ENCODE measurements around the gene C1QTNF9B.
A peak's percentile ranks its signal among the peaks of the same experiment; 100 is the strongest.

C1QTNF9B gene

DNA sequence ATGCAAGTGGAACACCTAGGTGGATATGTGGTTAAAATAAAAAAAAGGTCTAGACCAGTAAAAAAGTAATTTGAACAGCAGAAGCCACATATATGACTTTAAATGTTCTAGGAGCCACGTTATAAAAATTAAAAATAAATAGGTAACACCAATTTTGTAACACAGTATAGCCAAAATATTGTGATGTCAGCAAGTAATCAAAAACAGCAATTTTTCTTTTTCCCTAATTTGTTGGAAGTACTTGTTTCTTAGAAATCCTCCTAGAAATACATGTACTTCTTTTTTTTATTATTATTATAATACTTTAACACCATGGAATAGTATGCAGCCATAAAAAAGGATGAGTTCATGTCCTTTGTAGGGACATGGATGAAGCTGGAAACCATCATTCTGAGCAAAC, 25.7 kb upstream of the C1QTNF9B start:
- no peaks in the 10 kb centered on the region for H3K79me2 ChIP-seq (ENCODE audit: insufficient read depth, low read length)
- DNase-seq (no peak), ATAC-seq (ENCODE audit: insufficient read depth, low read depth) (no peak)
- no peaks in the 10 kb centered on the region for H3K9me3 ChIP-seq (ENCODE audit: insufficient read depth, low read length, severe bottlenecking)
- H3K27ac ChIP-seq (ENCODE audit: low read length), result no peak overlapping the region
- H2AFZ ChIP-seq (ENCODE audit: low read depth, low read length), result no peak overlapping the region
- H3K4me1 ChIP-seq (ENCODE audit: insufficient read depth, low read length), result no peaks in the 10 kb centered on the region
- H3K4me2 ChIP-seq (ENCODE audit: insufficient read depth, low read length), result no peak overlapping the region
- no peak overlapping the region for H3K4me3 ChIP-seq (ENCODE audit: low read depth in 1 of 2, low read length in 2 of 2)
- peaks cover 19% of the 10 kb centered on the region for H3K27me3 ChIP-seq (ENCODE audit: insufficient read depth, low read length, poor library complexity)
- TF ChIP-seq, protein P1, sequence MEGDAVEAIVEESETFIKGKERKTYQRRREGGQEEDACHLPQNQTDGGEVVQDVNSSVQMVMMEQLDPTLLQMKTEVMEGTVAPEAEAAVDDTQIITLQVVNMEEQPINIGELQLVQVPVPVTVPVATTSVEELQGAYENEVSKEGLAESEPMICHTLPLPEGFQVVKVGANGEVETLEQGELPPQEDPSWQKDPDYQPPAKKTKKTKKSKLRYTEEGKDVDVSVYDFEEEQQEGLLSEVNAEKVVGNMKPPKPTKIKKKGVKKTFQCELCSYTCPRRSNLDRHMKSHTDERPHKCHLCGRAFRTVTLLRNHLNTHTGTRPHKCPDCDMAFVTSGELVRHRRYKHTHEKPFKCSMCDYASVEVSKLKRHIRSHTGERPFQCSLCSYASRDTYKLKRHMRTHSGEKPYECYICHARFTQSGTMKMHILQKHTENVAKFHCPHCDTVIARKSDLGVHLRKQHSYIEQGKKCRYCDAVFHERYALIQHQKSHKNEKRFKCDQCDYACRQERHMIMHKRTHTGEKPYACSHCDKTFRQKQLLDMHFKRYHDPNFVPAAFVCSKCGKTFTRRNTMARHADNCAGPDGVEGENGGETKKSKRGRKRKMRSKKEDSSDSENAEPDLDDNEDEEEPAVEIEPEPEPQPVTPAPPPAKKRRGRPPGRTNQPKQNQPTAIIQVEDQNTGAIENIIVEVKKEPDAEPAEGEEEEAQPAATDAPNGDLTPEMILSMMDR (IDR thresholded peaks at IDR 0.05; ENCODE audit: borderline replicate concordance, extremely low read depth, low read length, poor library complexity, severe bottlenecking), result no peak
- TF ChIP-seq EZH2 (IDR thresholded peaks at IDR 0.05; ENCODE audit: borderline replicate concordance, low read depth, low read length, severe bottlenecking), result no peak
- H3K36me3 ChIP-seq (ENCODE audit: insufficient read depth, low read length), result no peaks in the 10 kb centered on the region
- no peaks in the 10 kb centered on the region for H4K20me1 ChIP-seq (ENCODE audit: insufficient read depth, low read length)
- H3K9ac ChIP-seq (ENCODE audit: low read depth, low read length), result no peak overlapping the region

DNA sequence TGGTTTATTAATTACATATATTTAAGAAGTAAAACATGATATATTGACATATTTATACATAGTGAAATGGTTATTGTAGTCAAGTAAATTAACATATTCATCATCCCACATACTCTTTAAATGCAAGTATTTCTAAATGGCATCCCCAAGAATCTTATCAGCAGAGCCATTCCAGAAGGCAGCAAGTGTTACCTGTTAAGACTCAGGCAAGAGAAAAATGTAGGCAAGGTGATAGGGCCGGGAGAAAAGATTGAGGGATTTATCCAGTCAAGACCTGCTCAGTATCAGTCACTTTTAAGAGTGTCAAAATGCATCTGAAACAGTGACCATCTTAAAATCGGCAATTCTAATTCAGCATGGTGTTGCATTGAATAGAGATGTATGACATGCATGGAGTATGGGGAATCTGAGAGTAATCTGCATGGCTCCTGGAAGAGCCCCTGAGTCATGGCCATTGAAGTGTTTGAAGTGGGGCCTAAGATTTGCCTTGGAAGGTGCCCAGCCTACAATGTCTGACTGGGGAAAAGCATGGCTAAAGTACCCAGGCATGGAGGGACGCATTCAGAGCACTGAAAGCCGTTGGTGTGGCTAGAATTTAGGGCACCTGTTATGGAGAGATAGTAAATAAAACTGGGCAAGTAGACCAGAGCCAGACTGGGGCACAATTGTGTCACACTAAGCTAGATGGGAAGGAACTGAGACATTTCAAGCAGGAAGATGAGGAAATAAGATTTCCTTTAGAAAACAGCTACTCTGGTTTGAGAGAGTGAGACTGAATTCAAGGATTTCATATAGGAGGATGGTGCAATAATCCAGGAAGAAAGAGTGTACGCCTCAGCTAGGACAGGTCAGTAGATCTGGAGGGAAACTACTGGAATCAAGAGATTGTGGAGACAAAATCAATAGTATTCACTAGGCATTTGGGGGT, 25.0 kb upstream of the C1QTNF9B start:
- H2AFZ ChIP-seq (ENCODE audit: low read depth, low read length), result no peak overlapping the region
- DNase-seq, result no peak

DNA sequence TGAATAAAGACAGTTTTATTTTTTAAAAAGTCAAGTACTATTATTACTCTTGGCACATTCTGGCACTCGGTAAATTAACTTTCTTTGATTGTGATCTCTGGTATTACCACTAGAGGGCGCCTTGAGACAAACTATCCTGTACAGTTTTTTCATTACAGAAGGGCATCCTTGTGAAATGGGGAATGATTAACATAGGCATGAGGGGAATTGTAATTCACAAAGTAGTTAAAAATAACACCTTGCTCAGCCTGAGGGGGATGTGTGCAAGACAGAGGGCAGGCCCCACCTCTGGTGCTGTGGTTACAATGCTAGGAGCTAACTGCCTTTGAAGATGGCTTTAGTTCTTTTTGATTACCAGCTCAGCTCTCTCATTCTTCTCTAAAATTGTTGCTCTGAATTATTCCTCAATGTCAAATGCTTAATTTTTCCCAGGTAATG, 24.2 kb upstream of the C1QTNF9B start:
- Histone ChIP-seq H3K9ac (ENCODE audit: low read depth, low read length) (no peak overlapping the region), H3K9me3 (ENCODE audit: insufficient read depth, low read length, severe bottlenecking) (no peaks in the 10 kb centered on the region), H4K20me1 (ENCODE audit: insufficient read depth, low read length) (no peaks in the 10 kb centered on the region), H3K27me3 (ENCODE audit: insufficient read depth, low read length, poor library complexity) (peaks cover 22% of the 10 kb centered on the region), H3K36me3 (ENCODE audit: insufficient read depth, low read length) (no peaks in the 10 kb centered on the region), H2AFZ (ENCODE audit: low read depth, low read length) (no peak overlapping the region), H3K27ac (ENCODE audit: low read length) (no peak overlapping the region), H3K4me2 (ENCODE audit: insufficient read depth, low read length) (no peak overlapping the region), H3K79me2 (ENCODE audit: insufficient read depth, low read length) (no peaks in the 10 kb centered on the region), H3K4me3 (ENCODE audit: low read depth in 1 of 2, low read length in 2 of 2) (no peak overlapping the region), H3K4me1 (ENCODE audit: insufficient read depth, low read length) (no peaks in the 10 kb centered on the region)
- TF ChIP-seq, protein P1 (IDR thresholded peaks at IDR 0.05; ENCODE audit: borderline replicate concordance, extremely low read depth, low read length, poor library complexity, severe bottlenecking), result peak; percentile 76
- TF ChIP-seq EZH2 (IDR thresholded peaks at IDR 0.05; ENCODE audit: borderline replicate concordance, low read depth, low read length, severe bottlenecking), result no peak
- DNase-seq (no peak), ATAC-seq (ENCODE audit: insufficient read depth, low read depth) (peak; percentile 49; the same call in 1 of the 3 replicates)

More for the DNA sequence above, 25.0 kb upstream of the C1QTNF9B start:
- Histone ChIP-seq H3K27me3 (ENCODE audit: insufficient read depth, low read length, poor library complexity) (peaks cover 19% of the 10 kb centered on the region), H3K4me3 (ENCODE audit: low read depth in 1 of 2, low read length in 2 of 2) (no peak overlapping the region), H3K36me3 (ENCODE audit: insufficient read depth, low read length) (no peaks in the 10 kb centered on the region), H3K9me3 (ENCODE audit: insufficient read depth, low read length, severe bottlenecking) (no peaks in the 10 kb centered on the region), H3K4me1 (ENCODE audit: insufficient read depth, low read length) (no peaks in the 10 kb centered on the region), H3K9ac (ENCODE audit: low read depth, low read length) (no peak overlapping the region), H3K27ac (ENCODE audit: low read length) (no peak overlapping the region), H3K4me2 (ENCODE audit: insufficient read depth, low read length) (no peak overlapping the region), H4K20me1 (ENCODE audit: insufficient read depth, low read length) (no peaks in the 10 kb centered on the region), H3K79me2 (ENCODE audit: insufficient read depth, low read length) (no peaks in the 10 kb centered on the region)
- TF ChIP-seq EZH2 (IDR thresholded peaks at IDR 0.05; ENCODE audit: borderline replicate concordance, low read depth, low read length, severe bottlenecking), result no peak
- TF ChIP-seq, protein P1 (IDR thresholded peaks at IDR 0.05; ENCODE audit: borderline replicate concordance, extremely low read depth, low read length, poor library complexity, severe bottlenecking), result no peak
- ATAC-seq (ENCODE audit: insufficient read depth, low read depth), result no peak

All from DND-41 (cell line).